Stimulated activated CD8-positive, alpha-beta memory T cell treated with anti-CD3 and anti-CD28 coated beads, Interleukin-4, amount 100 ng/mL, for 24 hours (primary cell): ENCODE results near the gene SLC22A12.

Experiments used
- DNase-seq: peaks from one replicate; pipeline ENCODE4 v3.0.0-alpha.2; 2020; ENCODE audit warnings: low read depth

The SLC22A12 gene

DNA sequence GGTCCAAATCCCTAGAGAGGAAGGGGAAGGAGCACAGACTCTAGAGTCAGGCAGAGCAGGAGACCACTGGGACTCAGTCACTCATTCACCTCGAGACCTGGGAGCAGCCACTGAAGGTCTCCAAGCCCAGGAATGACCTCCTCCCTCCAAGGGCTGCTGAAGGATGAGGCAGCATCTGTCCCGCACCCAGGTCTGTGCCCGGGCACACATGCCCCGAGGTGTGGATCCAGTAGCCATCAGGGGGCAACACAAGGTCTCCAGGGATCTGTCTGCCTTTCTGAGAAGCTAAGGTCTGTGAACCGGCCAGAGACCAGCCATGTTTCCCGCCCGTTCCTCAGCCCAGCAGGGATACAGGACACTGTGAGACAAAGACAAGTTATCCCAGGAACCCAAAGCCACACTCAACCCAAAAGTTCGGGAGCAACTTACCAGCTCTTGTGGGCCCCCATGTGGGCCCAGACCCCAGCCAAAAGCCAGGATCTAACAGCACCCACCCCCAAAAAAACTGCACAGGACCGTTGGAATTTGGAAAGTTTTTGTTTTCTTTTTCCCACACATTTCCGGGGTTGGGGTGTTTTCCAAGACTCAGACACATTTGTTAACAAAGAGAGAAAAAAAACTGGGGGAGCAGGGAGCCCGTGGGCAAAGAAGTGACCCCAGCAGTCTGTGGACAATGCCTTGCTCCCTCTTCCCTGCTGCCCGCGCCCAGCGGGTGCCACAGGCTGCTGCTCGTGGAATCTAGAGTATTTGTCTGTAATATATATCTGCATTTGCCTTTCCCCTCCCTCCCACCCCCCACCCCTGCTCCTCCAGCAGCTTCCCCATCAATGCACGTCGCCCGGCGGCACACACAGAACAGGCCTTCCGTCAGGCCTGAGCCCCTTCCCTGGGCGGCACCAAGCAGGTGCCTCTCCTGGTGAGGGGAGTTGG, 14.9 kb downstream of the SLC22A12 start:
- no peak for DNase-seq

DNA sequence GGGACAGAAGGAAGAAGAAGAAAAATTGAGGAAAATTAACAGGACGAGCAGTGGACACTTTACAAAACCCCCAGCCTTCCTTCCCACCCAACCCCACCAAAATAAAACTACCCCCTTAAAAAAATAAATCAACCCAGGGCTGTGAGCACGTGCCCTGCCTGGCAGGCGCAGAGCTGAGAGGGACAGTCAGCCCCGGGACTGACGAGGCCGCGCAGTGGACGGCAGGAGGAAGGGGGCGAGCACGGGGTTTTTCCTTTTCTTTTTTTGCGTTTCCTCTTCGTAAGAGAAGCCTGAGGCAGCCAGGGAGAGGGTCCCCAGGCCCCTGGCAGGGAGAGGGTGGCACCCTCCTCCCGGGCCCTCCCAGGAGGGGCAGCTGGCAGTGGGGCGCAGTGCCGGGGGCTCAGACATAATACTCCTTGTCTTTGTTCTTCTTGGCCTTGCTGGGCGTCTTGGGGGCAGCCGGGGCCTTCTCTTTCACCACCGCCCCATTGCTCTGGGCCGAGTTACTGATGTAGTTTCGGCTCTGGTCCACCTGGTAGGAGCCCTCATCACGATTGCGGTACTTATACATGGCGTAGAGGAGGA, 15.9 kb downstream of the SLC22A12 start:
- no peak for DNase-seq

DNA sequence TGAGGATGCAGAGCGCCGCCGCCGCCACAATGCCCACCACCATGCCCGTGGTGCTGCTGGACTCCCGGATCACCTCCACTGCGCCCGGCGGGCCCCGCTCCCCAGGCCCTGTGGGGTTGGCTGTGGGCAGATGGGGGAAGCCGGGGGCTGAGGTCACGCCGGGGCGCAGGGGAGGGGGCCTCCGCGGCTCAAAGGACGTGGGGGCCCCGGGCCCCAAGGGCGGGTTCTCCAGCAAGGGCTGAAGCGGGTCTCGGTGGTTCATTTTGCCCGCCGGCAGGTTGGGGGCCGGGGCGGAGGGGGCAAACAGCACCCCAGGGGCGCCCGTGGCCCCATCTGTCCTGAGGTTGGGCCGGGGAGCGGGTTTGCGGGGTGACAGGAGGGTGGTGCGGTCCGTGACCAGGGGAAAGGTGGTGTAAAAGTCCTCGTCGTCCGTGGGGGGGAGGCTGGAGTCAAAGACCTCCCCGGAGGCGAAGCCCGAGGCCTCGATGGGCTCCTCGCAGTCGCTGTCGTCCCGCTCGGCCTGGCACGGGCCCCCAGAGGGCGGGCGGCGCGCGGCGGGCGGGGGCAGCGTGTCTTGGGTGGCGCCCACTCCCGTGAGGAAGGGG, 16.5 kb downstream of the SLC22A12 start:
- no peak for DNase-seq

DNA sequence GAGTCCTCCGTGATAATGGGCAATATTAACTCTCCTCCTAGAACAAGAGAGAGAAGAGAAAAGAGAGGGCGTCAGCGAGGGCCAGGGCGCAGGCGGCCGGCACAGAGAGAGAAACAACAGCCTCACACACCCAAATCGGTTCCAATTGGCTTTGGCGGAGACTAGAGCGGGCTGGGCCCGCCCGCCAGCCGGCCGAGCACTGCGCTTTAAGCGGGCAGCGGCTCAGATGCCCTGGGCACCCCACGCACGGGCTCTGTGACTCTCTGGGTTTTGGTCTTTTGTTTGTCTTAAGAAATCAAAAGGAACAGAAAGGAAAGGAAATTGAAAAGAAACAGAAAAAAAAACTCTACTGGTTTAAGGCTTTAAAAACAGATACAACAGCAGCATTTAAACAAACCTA, 17.0 kb downstream of the SLC22A12 start:
- DNase-seq: no peak

DNA sequence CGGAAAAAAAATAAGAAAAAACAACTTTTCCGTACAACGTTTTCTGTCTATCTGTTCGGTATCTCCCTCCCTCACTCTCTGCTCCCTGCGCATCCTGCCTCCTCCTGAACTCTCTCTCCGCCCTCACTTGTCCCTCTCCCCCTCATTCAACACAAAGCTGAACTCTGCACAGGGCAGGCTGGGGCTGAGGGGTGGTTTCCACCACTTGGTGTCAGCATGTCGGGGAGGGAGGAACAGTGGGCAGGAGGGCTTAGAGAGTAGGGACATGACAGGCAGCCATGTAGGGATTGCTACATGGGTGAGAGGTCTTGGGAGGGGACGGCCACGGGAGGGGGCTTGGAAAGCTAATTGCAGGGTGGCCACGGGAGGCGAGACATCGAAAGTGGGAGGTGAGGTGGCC, 17.6 kb downstream of the SLC22A12 start:
- DNase-seq: no peak

DNA sequence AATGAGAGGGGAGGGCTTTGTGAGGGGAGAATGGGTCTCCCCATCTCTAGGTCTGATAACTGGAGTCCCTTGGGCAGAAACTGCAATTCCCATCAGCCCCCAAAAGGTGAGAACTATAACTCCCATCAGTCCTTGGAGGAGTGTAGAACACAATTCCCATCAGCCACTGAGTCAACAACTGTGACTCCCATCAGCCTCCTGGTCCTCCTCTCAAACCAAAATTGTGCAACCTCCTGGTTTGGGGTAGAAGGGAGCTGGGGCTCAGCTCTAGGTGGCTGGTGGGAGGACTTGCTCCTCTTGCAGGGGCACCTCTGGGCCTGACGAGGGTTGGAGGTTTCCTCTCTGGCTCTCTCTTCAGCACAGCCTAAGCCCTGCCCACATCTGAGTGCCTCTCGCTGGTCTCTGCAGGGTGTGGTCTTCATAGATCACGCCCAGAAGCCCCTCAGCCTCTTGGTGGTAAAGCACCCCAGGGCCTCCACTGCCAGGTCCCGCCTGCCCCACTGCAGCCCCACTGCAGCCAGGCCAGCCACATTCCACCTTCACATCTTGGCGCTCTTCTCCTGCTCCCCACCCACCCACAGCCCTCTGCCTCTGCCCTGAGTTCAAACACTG, 18.5 kb downstream of the SLC22A12 start:
- DNase-seq: no peak

DNA sequence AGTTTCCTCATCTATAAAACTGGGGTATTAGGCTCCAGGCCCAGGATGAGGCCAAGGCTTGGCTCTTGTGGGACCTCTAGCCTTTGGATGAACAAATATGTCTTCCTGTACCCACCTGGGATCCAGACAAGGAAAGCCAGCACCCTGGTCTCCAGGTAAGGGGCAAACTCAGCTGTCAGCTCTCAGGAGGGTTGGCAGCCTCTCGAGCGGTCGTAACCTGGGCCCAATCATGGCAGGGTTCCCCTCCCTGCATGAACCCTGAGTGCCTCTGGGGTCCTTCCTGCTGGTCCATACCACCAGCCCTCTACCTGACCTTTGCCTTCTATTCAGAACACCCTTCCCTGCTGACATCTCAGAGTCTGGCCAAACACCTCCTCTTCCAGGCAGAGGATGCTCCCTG, 19.6 kb downstream of the SLC22A12 start:
- no peak for DNase-seq

DNA sequence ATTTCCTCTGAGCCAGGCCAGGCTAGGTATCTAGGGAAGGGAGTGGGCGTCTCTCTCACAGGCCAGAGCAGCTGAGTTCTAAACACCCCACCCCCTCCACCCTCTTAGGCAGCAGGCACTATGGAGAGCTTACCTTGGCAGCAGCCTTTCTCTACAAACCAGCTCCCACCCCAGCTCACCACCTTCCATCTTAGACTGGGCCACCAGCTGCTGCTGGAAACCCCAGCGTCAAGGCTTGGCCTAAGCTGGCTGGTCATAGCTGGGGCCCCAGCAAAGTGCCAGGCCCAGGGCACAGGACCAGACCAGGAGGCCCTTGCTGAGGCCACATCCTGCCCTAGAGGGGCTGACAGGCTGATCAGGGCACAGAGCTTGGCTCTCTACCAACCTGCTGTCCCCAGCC, 20.2 kb downstream of the SLC22A12 start:
- DNase-seq: no peak

DNA sequence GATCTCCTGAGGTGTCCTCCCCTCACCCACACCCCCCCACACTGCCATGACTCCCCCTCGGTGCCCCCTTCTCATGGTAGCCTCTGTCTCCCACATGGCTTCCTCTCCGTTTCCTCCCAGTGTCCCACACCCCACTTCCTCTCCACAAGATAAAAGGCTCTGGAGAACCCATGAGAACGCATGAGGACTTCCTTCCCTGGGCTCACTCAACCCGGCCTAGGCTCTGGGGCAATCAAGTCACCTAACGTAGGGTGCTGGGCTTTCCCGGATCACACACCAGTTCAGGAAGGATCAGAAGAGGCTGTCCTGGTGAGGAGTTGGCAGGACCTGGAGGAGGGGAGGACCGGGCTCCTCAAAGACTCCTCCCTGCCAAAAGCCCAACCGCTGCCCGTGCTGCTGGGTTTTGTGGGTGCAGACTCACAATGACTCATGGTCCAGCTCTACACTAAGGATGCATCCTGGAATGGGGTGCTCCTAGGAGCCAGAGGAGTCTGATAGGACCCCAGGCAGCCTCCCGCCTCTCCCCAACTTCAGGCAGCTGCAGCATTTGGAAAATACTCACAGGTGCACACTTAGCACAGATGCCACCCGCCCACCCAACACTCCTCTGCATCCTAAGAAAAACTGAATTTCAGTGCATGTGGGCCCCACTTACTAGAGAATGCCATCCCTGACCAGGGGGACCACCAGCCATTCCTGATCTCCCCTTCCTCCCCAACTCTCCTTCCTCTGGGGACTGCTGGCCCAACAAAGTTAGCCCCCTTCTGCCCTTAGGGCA, 21.0 kb downstream of the SLC22A12 start:
- DNase-seq: no peak

DNA sequence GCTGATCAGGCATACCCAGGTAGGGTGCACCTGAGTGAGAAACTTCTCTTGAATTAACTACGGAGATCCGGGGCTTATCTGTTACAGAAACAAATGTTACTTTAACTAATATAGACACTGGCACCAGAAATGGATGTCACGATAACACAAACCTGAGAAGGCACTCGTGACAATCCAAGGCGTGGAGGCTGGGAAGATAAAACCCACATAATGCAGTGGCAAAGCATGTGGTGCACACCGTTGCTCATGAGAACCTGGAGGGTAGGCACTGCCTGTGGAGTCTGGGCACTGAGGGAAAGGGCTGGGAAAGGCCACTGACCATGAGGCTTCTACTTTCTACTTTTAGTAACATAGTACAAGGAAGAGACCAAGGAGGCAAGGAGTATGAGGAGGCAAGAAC, 22.6 kb downstream of the SLC22A12 start:
- DNase-seq: no peak

DNA sequence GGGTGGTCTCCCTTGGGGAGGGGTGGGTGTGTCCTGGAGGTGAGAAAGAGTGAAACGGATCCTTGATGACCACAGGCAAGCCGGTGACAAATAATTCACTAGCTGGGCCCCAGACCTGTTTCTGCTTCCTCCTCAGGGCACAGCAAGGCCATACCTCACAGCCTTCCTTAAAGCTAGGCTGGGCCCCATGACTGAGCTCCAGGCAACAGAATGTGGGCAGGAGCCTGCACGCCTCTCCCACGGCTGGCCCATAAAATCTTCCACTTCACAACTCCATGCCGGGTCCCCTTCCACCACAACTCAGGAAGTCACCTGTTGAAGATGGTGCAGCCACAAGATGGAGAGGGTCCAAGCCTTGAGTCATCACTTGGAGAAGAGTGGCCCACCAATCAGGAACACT, 23.9 kb downstream of the SLC22A12 start:
- no peak for DNase-seq

DNA sequence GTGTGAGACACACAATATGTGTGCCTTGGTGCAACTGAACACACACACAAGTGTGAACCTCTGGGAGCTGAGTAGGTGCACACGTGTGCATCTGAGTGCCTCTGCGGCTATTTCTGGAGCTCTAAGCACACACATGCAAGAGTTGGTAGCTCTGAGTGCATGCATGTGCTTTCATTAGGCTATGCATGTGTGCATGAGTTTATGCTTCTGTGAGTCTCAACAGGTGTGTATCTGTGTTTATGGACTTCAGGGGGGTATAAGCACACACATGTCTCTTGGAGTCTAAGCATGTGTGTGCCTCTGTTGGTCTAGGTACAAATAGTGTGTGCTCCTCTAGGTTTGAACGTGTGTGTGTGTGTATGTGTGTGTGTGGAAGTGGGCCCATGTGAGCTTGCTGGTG, 25.8 kb downstream of the SLC22A12 start:
- no peak for DNase-seq

DNA sequence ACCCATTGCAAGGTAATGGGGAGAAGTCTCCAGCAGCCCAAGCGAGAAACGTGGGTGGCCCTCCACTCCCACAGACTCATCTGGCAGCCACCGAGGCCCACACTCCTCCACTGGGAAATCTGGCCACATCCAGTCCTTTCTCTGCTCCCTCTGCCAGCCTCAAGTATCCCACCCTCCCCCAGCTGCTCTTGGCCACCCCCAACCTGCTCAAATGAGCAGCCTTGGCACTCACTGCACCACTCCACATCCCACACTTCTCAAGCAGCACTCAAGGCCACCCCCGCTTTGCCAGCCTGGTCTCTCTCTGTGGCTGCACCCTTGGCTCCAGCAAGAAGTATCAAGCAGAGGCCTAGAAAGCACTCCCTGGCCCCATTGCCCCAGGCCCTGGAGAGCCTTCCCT, 28.2 kb downstream of the SLC22A12 start:
- no peak for DNase-seq

DNA sequence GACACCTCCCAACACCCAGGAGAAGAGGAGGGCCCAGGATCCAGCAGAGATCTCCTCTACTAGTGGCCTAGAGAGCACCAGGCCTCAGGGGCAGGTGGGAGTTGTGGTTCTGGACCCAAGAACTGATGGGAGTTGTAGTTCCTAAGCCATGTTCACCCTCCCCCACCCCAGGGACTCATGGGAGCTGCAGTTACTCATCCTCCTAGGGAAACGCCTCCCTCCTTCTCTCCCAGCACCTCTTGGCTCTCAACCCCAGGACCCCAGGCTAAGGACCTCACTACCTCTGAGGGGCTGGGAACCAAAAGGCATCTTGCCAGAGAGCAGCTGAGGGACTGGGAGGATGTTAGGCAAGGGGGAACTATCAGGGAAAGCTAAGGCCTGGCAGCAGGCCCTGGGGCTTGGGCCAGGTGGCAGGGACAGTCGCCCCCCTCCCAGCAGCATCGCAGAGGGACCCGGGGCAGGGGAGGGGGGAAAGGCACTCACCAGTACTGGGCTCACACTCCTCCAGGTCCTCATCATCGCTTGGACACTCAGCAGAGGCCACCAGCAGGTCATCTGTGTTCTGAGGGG, 28.9 kb downstream of the SLC22A12 start:
- DNase-seq: no peak

DNA sequence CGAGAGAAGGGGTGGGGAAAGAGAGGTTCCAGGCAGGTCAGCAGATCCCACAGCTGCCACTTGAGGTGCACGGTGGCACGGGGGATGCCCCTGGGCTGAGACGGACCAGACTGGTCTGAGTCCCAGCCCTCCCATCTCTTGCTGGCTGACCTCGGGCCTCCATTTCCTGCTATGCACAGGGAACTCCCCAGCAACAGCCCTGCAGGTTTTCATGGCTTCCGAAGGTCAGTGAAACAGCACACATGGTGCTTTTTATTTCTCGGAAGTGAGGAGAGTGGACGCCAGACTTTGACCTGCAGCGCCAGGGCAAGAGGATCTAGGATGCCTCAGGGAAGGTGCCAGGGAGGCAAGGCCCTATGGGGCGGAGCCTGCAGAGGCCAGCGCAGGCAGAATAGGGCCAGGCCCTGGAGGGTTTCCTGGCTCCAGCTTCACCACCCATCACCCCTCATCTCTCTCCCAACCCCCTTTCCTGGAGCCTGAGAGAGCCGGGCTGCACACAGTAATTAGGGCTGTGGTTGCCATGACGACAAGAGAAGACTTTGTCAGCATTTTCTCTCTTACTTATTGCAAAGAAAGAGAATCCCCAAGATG, 29.5 kb downstream of the SLC22A12 start:
- DNase-seq: no peak

DNA sequence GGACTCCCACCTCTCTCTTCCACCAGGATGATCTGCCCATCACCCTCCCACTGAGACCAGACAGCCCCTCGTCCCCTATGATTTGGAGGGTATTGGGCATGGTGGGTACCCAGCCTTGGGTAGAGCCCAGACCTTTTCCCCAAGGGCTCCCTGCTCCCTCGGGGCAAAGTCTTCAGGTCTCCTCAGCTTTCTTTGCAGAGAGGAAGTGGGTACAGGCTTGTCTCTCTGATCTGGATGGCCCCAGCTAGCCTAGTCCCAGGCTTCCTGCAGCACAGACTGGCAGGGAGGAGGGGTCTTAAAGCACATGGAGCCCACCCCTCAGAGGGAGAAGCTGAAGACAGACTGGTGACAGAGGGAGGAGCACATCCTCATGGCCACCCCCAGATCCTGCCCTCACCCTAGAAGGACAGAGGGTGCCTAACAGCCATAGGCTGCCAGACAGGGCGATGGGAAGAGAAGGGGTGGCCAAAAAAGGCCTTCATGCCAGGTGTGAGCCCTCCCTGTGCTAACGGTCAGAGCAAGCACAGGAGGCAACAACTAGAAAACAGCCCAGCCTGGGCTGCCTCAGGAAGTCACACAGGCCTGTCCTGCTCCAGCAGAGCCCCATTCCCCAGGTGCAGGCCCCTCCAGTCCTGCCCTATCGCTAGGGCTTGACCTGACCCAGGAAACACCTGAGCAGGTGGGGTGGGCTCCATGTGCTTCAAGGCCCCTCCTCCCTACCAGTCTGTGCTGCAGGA, 30.4 kb downstream of the SLC22A12 start:
- DNase-seq: no peak

DNA sequence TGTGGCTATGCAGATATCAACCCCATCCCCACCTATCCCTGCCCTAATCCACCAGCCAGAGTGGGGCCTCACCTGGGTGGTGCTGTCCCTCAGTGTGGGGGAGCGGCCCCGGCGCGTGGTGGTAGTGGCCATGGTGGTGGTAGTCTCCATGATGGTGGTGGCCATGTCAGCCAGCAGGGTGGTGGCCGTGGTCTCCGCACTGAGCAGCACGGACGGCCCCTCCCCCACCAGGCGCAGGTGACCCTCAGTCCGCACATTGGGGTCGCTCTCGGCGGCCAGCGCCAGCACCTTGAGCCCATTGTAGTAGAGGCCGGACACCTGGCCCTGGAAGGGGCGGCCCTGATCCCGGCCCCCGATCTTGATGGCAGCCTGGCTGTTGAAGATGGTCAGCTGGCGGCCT, 31.7 kb downstream of the SLC22A12 start:
- no peak for DNase-seq

DNA sequence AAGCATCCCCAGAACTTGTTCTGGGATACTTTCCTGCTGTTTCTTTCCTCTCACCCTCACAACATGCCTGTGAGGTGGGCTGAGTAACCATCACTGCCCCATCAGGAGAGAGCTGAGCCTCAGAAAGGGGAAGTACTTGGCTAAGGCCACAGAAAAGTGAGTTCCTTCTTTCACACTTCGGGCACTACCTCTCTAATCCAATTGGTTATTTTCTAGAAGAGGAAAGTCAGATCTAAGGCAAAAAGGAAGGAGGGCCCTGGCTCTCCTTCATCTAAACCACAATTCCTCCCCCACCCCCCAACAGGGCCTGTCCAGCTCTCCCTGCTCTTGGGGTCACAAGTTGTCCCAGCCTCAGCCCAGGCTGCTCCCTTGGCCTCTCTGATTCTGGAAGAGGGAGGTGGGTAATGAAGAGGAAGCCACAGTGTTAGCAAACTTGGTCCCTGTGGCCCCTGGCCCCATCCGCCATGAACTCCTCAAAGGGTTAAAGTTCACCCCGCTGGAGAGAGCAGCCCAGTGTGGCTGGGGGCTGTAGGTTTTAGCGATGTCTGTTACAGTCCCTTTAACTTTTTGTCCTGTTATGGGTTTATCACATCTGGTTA, 34.0 kb downstream of the SLC22A12 start:
- no peak for DNase-seq

DNA sequence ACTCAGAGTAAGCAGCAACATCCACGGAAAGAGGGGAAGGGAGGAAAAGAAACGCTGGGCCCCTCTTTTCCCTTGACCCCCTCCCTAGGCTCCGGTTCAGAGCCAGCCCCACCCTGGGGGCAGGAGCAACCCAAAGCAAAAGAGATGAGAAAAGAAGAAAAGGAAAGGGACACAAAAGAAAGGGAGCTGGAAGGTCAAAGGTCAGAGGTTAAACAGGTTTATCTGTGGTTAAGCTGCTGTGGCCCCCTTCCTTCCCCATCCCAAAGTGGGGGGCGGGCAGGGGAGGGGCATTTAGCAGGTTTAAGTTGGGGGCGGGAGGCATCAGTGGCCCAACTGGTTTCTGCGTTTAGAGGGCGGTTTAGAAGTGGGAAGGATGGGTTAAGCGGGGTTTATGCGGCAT, 35.6 kb downstream of the SLC22A12 start:
- no peak for DNase-seq

DNA sequence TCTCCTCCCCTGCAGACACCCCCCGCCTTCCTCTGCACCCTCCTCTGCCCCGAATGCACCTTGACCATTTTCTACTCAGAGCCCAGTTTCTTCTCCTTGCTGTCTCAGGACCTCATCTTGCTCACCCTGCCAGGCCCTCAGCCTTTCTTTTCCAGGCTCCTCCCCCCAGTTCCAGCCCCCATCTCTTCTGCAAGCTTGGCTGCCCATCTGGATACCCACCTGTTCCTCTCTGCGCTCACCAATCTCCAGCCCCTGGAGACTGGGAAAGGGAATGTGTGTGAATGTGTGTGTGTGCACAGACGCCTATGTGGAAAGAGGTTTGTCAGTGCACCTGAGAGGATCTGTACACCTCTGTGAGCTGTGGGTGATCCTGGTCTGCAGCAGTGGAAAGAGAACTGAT, 36.4 kb downstream of the SLC22A12 start:
- DNase-seq: no peak
